HCT116 (cell line): ENCODE measurements around the gene ATXN1. TPM values are rescaled to one million over a fixed set of nuclear protein-coding genes. Genes with fewer than 3 reads are reported as not detected.

Experiments
- ATAC-seq: fragments of 200-7000 bp; cut with Tn5 transposase; 2 replicates; pipeline ENCODE4 v1.9.1; 2020; ENCODE audit warnings: mild to moderate bottlenecking, moderate library complexity
- BruUV-seq: library from RNA; stranded (reverse); fragments of 400-500 nt; replicated peaks from 2 replicates; lab custom pipeline; 2021; lab: Mats Ljungman, UMichigan
- CTCF ChIA-PET: fragments of 300-600 bp; sonication (Branson Sonifier 250); formaldehyde crosslinking; loops from one replicate; lab custom pipeline; 2021; ENCODE audit warnings: antibody characterized with exemption; lab: Charles Lee
- POLR2A ChIA-PET: fragments of 300-600, 350-600 bp; sonication (Branson Sonifier 250); formaldehyde crosslinking; loops from one replicate; lab custom pipeline; 2021; ENCODE audit warnings: antibody characterized with exemption; lab: Charles Lee
- RAD21 ChIA-PET, 2 experiments: fragments of 300-600 bp; sonication (Branson Sonifier 250); formaldehyde crosslinking; loops; one replicate each; lab custom pipeline; 2023; ENCODE audit warnings: low total read pairs in 2 of 2; ENCODE audit not compliant: uncharacterized antibody in 2 of 2, unreplicated experiment in 2 of 2, low non-redundant PET in 1 of 2; lab: Charles Lee
- DNase-seq: peaks from one replicate; pipeline ENCODE4 v3.0.0-alpha.2; 2010; ENCODE audit warnings: low read depth, low spot score
- H2AFZ ChIP-seq: fragments of 200-600 bp; shearing (Covaris generic), sonication (generic); 2 replicates; pipeline ENCODE4 v1.6.1; 2017; ENCODE audit warnings: low read depth, mixed run types, mixed read lengths, antibody characterized with exemption, low read length; ENCODE audit not compliant: poor library complexity, severe bottlenecking
- H3K27ac ChIP-seq: 2 replicates; pipeline ENCODE4 v1.5.1; 2012; ENCODE audit warnings: low read depth, low read length
- H3K27me3 ChIP-seq: fragments of 200-600 bp; sonication (generic); 2 replicates; pipeline ENCODE4 v1.6.1; 2016; ENCODE audit warnings: mixed run types, low read length, mixed read lengths; ENCODE audit not compliant: insufficient read depth
- H3K36me3 ChIP-seq, 2 experiments: fragments of 200-500 bp in 1 of 2; fragments of 200-600 bp in 1 of 2; sonication (Bioruptor generic) in 1 of 2; sonication (generic) in 1 of 2; 2 replicates each; pipeline versions ENCODE4 v1.5.1 to v1.6.1; 2014 to 2016; ENCODE audit warnings: low read length in 2 of 2, inconsistent platforms in 1 of 2, mixed read lengths in 1 of 2, mixed run types in 1 of 2; ENCODE audit not compliant: insufficient read depth in 2 of 2, control insufficient read depth in 1 of 2
- H3K4me1 ChIP-seq, 2 experiments: fragments of 200-600 bp in 1 of 2; sonication (generic) in 1 of 2; 2 replicates each; pipeline versions ENCODE4 v1.5.1 to v1.6.1; 2012 to 2017; ENCODE audit warnings: low read length in 2 of 2, inconsistent platforms in 1 of 2, mild to moderate bottlenecking in 1 of 2, mixed read lengths in 1 of 2, mixed run types in 1 of 2, moderate library complexity in 1 of 2; ENCODE audit not compliant: insufficient read depth in 2 of 2, control insufficient read depth in 1 of 2
- H3K4me2 ChIP-seq: fragments of 200-600 bp; sonication (generic); 2 replicates; pipeline ENCODE4 v1.6.1; 2017; ENCODE audit warnings: mixed run types, low read length, mixed read lengths
- H3K4me3 ChIP-seq, 2 experiments: fragments of 200-600 bp in 1 of 2; sonication (generic) in 1 of 2; replicated peaks in 1 of 2; 2 replicates each; pipeline ENCODE4 v1.5.1; 2011 to 2016; ENCODE audit warnings: low read length in 2 of 2, control low read depth in 1 of 2, low read depth in 1 of 2, mild to moderate bottlenecking in 1 of 2, mixed read lengths in 1 of 2, mixed run types in 1 of 2
- H3K79me2 ChIP-seq: fragments of 200-600 bp; sonication (generic); 2 replicates; pipeline ENCODE4 v1.6.1; 2017; ENCODE audit warnings: mild to moderate bottlenecking, mixed run types, low read length, moderate library complexity, mixed read lengths; ENCODE audit not compliant: insufficient read depth
- H3K9ac ChIP-seq: fragments of 200-600 bp; sonication (generic); 2 replicates; pipeline ENCODE4 v1.6.1; 2016; ENCODE audit warnings: low read length, mixed read lengths
- H3K9me2 ChIP-seq: fragments of 200-600 bp; sonication (generic), shearing (Covaris generic); 2 replicates; pipeline ENCODE4 v1.6.1; 2017; ENCODE audit warnings: mixed run types, mild to moderate bottlenecking, moderate library complexity; ENCODE audit not compliant: insufficient read depth
- H3K9me3 ChIP-seq, 2 experiments: fragments of 200-500 bp in 1 of 2; fragments of 200-600 bp in 1 of 2; sonication (Bioruptor generic) in 1 of 2; sonication (generic) in 1 of 2; 2 replicates each; pipeline ENCODE4 v1.6.1; 2014 to 2017; ENCODE audit warnings: low read length in 2 of 2, mixed read lengths in 2 of 2, inconsistent platforms in 1 of 2, low read depth in 1 of 2, mild to moderate bottlenecking in 1 of 2, mixed run types in 1 of 2, moderate library complexity in 1 of 2; ENCODE audit not compliant: control insufficient read depth in 1 of 2, insufficient read depth in 1 of 2
- H4K20me1 ChIP-seq: fragments of 200-600 bp; sonication (generic), shearing (Covaris generic); 2 replicates; pipeline ENCODE4 v1.6.1; 2017; ENCODE audit warnings: mixed run types, mild to moderate bottlenecking, moderate library complexity; ENCODE audit not compliant: insufficient read depth
- CBX3 ChIP-seq: IDR thresholded peaks from 2 replicates; pipeline ENCODE4 v1.6.1; 2012; ENCODE audit warnings: low read depth
- EGR1 ChIP-seq: IDR thresholded peaks from 2 replicates; pipeline ENCODE4 v1.6.1; 2012; ENCODE audit warnings: low read depth
- ELF1 ChIP-seq: IDR thresholded peaks from 2 replicates; pipeline ENCODE4 v1.6.1; 2012; ENCODE audit warnings: low read depth, borderline replicate concordance
- EZH2 ChIP-seq: fragments of 200-600 bp; sonication (generic); IDR thresholded peaks from 2 replicates; pipeline ENCODE4 v1.6.1; 2017; ENCODE audit warnings: antibody characterized with exemption, mixed run types
- EZH2phosphoT487 ChIP-seq: fragments of 200-600 bp; IDR thresholded peaks from 2 replicates; pipeline ENCODE4 v1.6.1; 2018; ENCODE audit warnings: antibody characterized with exemption, borderline replicate concordance
- FOSL1 ChIP-seq: IDR thresholded peaks from 2 replicates; pipeline ENCODE4 v1.6.1; 2012; ENCODE audit warnings: low read depth
- JUND ChIP-seq: IDR thresholded peaks from 2 replicates; pipeline ENCODE4 v1.6.1; 2012
- POLR2AphosphoS5 ChIP-seq: IDR thresholded peaks from 2 replicates; pipeline ENCODE4 v1.6.1; 2011; ENCODE audit warnings: mild to moderate bottlenecking, low read depth, low read length, moderate library complexity
- SP1 ChIP-seq: IDR thresholded peaks from 2 replicates; pipeline ENCODE4 v1.6.1; 2012; ENCODE audit warnings: low read depth
- SRF ChIP-seq: IDR thresholded peaks from 2 replicates; pipeline ENCODE4 v1.6.1; 2012; ENCODE audit warnings: low read depth
- TCF7L2 ChIP-seq: IDR thresholded peaks from 2 replicates; pipeline ENCODE4 v1.7.0; 2011; ENCODE audit warnings: borderline replicate concordance, inconsistent platforms; ENCODE audit not compliant: insufficient read depth, insufficient read length; ENCODE audit errors: extremely low read depth
- ZFX ChIP-seq: fragments of 450-650 bp; IDR thresholded peaks from 2 replicates; pipeline ENCODE4 v1.6.1; 2017
- ZNF274 ChIP-seq: fragments of 200-500 bp; sonication (Bioruptor generic); IDR thresholded peaks from 2 replicates; pipeline ENCODE4 v1.6.1; 2014; ENCODE audit warnings: mild to moderate bottlenecking, low read depth, low read length, inconsistent platforms
- intact Hi-C: fragments of 100-400 bp; cut with micrococcal nuclease; formaldehyde crosslinking; loops from 2 replicates; pipeline ENCODE4 v1.10.0; 2022
- total RNA-seq: library from RNA; stranded (reverse); gene quantifications from one replicate; pipeline ENCODE4 v1.2.1, GENCODE V29; 2021; ENCODE audit not compliant: unreplicated experiment
- TF ChIP-seq, protein P1 (sequence below): IDR thresholded peaks from 2 replicates; pipeline ENCODE4 v1.6.1; 2012
- TF ChIP-seq, protein P2 (sequence below): IDR thresholded peaks from 2 replicates; pipeline ENCODE4 v1.6.1; 2012; ENCODE audit warnings: low read depth
- TF ChIP-seq, protein P3 (sequence below): IDR thresholded peaks from 2 replicates; pipeline ENCODE4 v1.6.1; 2012
- TF ChIP-seq, protein P4 (sequence below), 3 experiments: fragments of 200-600 bp in 1 of 3; sonication (generic) in 1 of 3; IDR thresholded peaks in 2 of 3; conservative IDR thresholded peaks in 1 of 3; 2 replicates each; pipeline ENCODE4 v1.5.1; 2012 to 2017; ENCODE audit warnings: low read depth in 2 of 3, low read length in 2 of 3, antibody characterized with exemption in 1 of 3, borderline replicate concordance in 1 of 3, control low read depth in 1 of 3, mild to moderate bottlenecking in 1 of 3, mixed read lengths in 1 of 3, mixed run types in 1 of 3, moderate library complexity in 1 of 3; ENCODE audit not compliant: insufficient read depth in 1 of 3

ATXN1 gene
- total RNA-seq, 1 experiment from 2014 or later: 21.0 TPM

DNA sequence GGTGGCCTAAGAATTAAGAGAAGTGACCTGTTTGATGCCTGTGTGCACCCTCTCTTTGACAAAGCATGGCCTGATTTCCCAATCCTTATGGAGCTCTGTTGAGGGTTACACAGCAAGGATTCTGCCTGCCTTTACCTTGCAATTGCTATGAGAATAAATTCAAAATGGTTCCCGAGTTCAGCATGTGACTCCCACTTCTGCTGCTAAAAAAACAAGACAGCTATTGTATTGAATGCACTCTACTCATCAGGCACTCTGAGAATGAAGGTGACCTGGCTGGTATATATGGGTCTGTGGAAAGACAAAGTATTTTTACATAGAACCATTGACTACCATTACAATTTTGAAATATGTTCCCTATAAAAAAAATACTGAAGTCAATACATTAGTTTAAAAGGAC, 190.3 kb downstream of the ATXN1 start:
- ChIA-PET RAD21 (no interaction called here), CTCF (no interaction called here), POLR2A (no interaction called here)
- Histone ChIP-seq H3K4me2 (no peak overlapping the region), H2AFZ (no peak overlapping the region), H3K79me2 (no peaks in the 10 kb centered on the region), H4K20me1 (no peaks in the 10 kb centered on the region), H3K4me3 (no peak overlapping the region), H3K27me3 (no peaks in the 10 kb centered on the region), H3K9ac (no peak overlapping the region), H3K27ac (no peak overlapping the region), H3K9me2 (no peaks in the 10 kb centered on the region), H3K4me1 (no peaks in the 10 kb centered on the region), H3K9me3 (no peaks in the 10 kb centered on the region)
- intact Hi-C loops: no loop called here
- ATAC-seq (no peak), DNase-seq (no peak)
- BruUV-seq: no TSS peak
- TF ChIP-seq TCF7L2 (no peak), POLR2AphosphoS5 (no peak), EGR1 (no peak), SP1 (no peak), JUND (no peak), CBX3 (no peak), ZNF274 (no peak), EZH2 (no peak), SRF (no peak), ELF1 (no peak), FOSL1 (no peak), ZFX (no peak), EZH2phosphoT487 (no peak)
- TF ChIP-seq, protein P1, sequence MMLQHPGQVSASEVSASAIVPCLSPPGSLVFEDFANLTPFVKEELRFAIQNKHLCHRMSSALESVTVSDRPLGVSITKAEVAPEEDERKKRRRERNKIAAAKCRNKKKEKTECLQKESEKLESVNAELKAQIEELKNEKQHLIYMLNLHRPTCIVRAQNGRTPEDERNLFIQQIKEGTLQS: no peak
- TF ChIP-seq, protein P2, sequence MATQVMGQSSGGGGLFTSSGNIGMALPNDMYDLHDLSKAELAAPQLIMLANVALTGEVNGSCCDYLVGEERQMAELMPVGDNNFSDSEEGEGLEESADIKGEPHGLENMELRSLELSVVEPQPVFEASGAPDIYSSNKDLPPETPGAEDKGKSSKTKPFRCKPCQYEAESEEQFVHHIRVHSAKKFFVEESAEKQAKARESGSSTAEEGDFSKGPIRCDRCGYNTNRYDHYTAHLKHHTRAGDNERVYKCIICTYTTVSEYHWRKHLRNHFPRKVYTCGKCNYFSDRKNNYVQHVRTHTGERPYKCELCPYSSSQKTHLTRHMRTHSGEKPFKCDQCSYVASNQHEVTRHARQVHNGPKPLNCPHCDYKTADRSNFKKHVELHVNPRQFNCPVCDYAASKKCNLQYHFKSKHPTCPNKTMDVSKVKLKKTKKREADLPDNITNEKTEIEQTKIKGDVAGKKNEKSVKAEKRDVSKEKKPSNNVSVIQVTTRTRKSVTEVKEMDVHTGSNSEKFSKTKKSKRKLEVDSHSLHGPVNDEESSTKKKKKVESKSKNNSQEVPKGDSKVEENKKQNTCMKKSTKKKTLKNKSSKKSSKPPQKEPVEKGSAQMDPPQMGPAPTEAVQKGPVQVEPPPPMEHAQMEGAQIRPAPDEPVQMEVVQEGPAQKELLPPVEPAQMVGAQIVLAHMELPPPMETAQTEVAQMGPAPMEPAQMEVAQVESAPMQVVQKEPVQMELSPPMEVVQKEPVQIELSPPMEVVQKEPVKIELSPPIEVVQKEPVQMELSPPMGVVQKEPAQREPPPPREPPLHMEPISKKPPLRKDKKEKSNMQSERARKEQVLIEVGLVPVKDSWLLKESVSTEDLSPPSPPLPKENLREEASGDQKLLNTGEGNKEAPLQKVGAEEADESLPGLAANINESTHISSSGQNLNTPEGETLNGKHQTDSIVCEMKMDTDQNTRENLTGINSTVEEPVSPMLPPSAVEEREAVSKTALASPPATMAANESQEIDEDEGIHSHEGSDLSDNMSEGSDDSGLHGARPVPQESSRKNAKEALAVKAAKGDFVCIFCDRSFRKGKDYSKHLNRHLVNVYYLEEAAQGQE: no peak
- TF ChIP-seq, protein P3, sequence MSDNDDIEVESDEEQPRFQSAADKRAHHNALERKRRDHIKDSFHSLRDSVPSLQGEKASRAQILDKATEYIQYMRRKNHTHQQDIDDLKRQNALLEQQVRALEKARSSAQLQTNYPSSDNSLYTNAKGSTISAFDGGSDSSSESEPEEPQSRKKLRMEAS: no peak
- TF ChIP-seq, protein P4, sequence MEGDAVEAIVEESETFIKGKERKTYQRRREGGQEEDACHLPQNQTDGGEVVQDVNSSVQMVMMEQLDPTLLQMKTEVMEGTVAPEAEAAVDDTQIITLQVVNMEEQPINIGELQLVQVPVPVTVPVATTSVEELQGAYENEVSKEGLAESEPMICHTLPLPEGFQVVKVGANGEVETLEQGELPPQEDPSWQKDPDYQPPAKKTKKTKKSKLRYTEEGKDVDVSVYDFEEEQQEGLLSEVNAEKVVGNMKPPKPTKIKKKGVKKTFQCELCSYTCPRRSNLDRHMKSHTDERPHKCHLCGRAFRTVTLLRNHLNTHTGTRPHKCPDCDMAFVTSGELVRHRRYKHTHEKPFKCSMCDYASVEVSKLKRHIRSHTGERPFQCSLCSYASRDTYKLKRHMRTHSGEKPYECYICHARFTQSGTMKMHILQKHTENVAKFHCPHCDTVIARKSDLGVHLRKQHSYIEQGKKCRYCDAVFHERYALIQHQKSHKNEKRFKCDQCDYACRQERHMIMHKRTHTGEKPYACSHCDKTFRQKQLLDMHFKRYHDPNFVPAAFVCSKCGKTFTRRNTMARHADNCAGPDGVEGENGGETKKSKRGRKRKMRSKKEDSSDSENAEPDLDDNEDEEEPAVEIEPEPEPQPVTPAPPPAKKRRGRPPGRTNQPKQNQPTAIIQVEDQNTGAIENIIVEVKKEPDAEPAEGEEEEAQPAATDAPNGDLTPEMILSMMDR (IDR thresholded peaks at IDR 0.05 in 2 of 3, conservative IDR thresholded peaks at IDR 0.05 in 1 of 3; ENCODE audit: borderline replicate concordance in 1 of 3, insufficient read depth in 1 of 3, low read depth in 2 of 3, low read length in 2 of 3): no peak
- TF ChIP-seq, all 23 proteins: peak for 0
- H3K36me3 ChIP-seq: no peaks in the 10 kb centered on the region
